SK-N-SH treated with all-trans-retinoic acid at 6 μM for 48 hours (cell line): ENCODE data around the gene ELOVL2.

Experiments
- ATAC-seq: fragments of 200-7000 bp; cut with Tn5 transposase; 3 replicates; pipeline ENCODE4 v1.9.1; 2020; ENCODE audit warnings: mild to moderate bottlenecking, moderate library complexity
- CREB5 ChIP-seq: fragments of 250-450 bp; sonication (Bioruptor Pico); IDR thresholded peaks from 2 replicates; pipeline ENCODE4 v1.5.1; 2020; ENCODE audit warnings: low read depth, mild to moderate bottlenecking, moderate library complexity
- CSDC2 ChIP-seq: fragments of 250-450 bp; sonication (Bioruptor Pico); IDR thresholded peaks from 2 replicates; pipeline ENCODE4 v1.5.0; 2020; ENCODE audit warnings: mild to moderate bottlenecking, moderate library complexity
- CSRNP3 ChIP-seq: fragments of 250-450 bp; sonication (Bioruptor Pico); IDR thresholded peaks from 2 replicates; pipeline ENCODE4 v1.5.1; 2021; ENCODE audit warnings: mild to moderate bottlenecking, moderate library complexity
- ESRRG ChIP-seq: fragments of 250-450 bp; sonication (Bioruptor Pico); IDR thresholded peaks from 2 replicates; pipeline ENCODE4 v1.6.1; 2021; ENCODE audit warnings: mild to moderate bottlenecking
- GLIS3 ChIP-seq: fragments of 250-450 bp; sonication (Bioruptor Pico); IDR thresholded peaks from 2 replicates; pipeline ENCODE4 v1.5.0; 2020; ENCODE audit warnings: mild to moderate bottlenecking, moderate library complexity
- OSR1 ChIP-seq: fragments of 250-450 bp; sonication (Bioruptor Pico); IDR thresholded peaks from 2 replicates; pipeline ENCODE4 v1.8.0; 2022; ENCODE audit warnings: moderate library complexity, mild to moderate bottlenecking, inconsistent platforms
- PATZ1 ChIP-seq: fragments of 250-450 bp; sonication (Bioruptor Pico); IDR thresholded peaks from 2 replicates; pipeline ENCODE4 v1.8.0; 2020; ENCODE audit warnings: mild to moderate bottlenecking, moderate library complexity, borderline replicate concordance
- POU6F1 ChIP-seq: fragments of 250-450 bp; sonication (Bioruptor Pico); IDR thresholded peaks from 2 replicates; pipeline ENCODE4 v1.8.0; 2021; ENCODE audit warnings: low read depth, mild to moderate bottlenecking, moderate library complexity, borderline replicate concordance
- PPARA ChIP-seq: fragments of 250-450 bp; sonication (Bioruptor Pico); IDR thresholded peaks from 2 replicates; pipeline ENCODE4 v1.5.0; 2020; ENCODE audit warnings: mild to moderate bottlenecking, borderline replicate concordance
- RARB ChIP-seq: fragments of 250-450 bp; sonication (Bioruptor Pico); IDR thresholded peaks from 2 replicates; pipeline ENCODE4 v1.8.0; 2021; ENCODE audit warnings: mild to moderate bottlenecking, moderate library complexity
- SNAI2 ChIP-seq: fragments of 250-450 bp; sonication (Bioruptor Pico); IDR thresholded peaks from 2 replicates; pipeline ENCODE4 v1.5.0; 2020; ENCODE audit warnings: mild to moderate bottlenecking, moderate library complexity
- TCF4 ChIP-seq: fragments of 250-450 bp; sonication (Bioruptor Pico); IDR thresholded peaks from 2 replicates; pipeline ENCODE4 v1.8.0; 2021; ENCODE audit warnings: mild to moderate bottlenecking, moderate library complexity, borderline replicate concordance
- TOX ChIP-seq: fragments of 250-450 bp; sonication (Bioruptor Pico); IDR thresholded peaks from 2 replicates; pipeline ENCODE4 v1.8.0; 2021; ENCODE audit warnings: mild to moderate bottlenecking, moderate library complexity, borderline replicate concordance
- TSHZ2 ChIP-seq: fragments of 250-450 bp; sonication (Bioruptor Pico); IDR thresholded peaks from 2 replicates; pipeline ENCODE4 v1.5.0; 2020; ENCODE audit warnings: mild to moderate bottlenecking, moderate library complexity
- ZC3H10 ChIP-seq: fragments of 250-450 bp; sonication (Bioruptor Pico); IDR thresholded peaks from 2 replicates; pipeline ENCODE4 v1.5.1; 2021; ENCODE audit warnings: mild to moderate bottlenecking, moderate library complexity
- ZFP3 ChIP-seq: fragments of 250-450 bp; sonication (Bioruptor Pico); IDR thresholded peaks from 2 replicates; pipeline ENCODE4 v1.5.0; 2020; ENCODE audit warnings: mild to moderate bottlenecking, moderate library complexity
- ZFP30 ChIP-seq: fragments of 450-650 bp; formaldehyde crosslinking; IDR thresholded peaks from 2 replicates; pipeline ENCODE4 v1.5.0; 2022; ENCODE audit warnings: mild to moderate bottlenecking, moderate library complexity
- ZNF565 ChIP-seq: fragments of 450-650 bp; formaldehyde crosslinking; conservative IDR thresholded peaks from 2 replicates; pipeline ENCODE4 v1.5.0; 2020; ENCODE audit warnings: low read depth, mild to moderate bottlenecking, moderate library complexity
- ZNF8 ChIP-seq: fragments of 450-650 bp; formaldehyde crosslinking; IDR thresholded peaks from 2 replicates; pipeline ENCODE4 v1.5.0; 2020; ENCODE audit warnings: mild to moderate bottlenecking, moderate library complexity

ELOVL2 gene

GRCh38 chr6:10957414-10957886, 86.7 kb downstream of the ELOVL2 start:
- ATAC-seq, result no peak
- no peak for TF ChIP-seq TCF4 (CRISPR knock-in tag)
- TF ChIP-seq OSR1, result no peak
- TF ChIP-seq RARB, result no peak
- TF ChIP-seq CSRNP3, result no peak
- no peak for TF ChIP-seq TOX
- no peak for TF ChIP-seq SNAI2
- no peak for TF ChIP-seq ZC3H10 (CRISPR knock-in tag)

GRCh38 chr6:10956776-10957175, 87.3 kb downstream of the ELOVL2 start:
- TF ChIP-seq CREB5 (CRISPR knock-in tag), result no peak
- no peak for TF ChIP-seq PATZ1 (CRISPR knock-in tag)
- no peak for TF ChIP-seq PPARA (CRISPR knock-in tag)
- TF ChIP-seq POU6F1 (CRISPR knock-in tag), result no peak
- TF ChIP-seq RARB, result no peak
- no peak for TF ChIP-seq ESRRG
- TF ChIP-seq CSDC2 (CRISPR knock-in tag), result no peak
- TF ChIP-seq ZFP30 (CRISPR knock-in tag), result no peak
- TF ChIP-seq TSHZ2, result no peak
- TF ChIP-seq ZNF565 (CRISPR knock-in tag), result no peak
- no peak for TF ChIP-seq ZC3H10 (CRISPR knock-in tag)
- TF ChIP-seq CSRNP3, result no peak
- TF ChIP-seq ZFP3 (CRISPR knock-in tag), result no peak
- no peak for TF ChIP-seq ZNF8
- TF ChIP-seq GLIS3 (CRISPR knock-in tag), result no peak
- TF ChIP-seq SNAI2, result no peak
- no peak for TF ChIP-seq OSR1

GRCh38 chr6:10954590-10955010, 89.5 kb downstream of the ELOVL2 start:
- ATAC-seq, result peak; percentile 88

More at GRCh38 chr6:10956776-10957175, 87.3 kb downstream of the ELOVL2 start:
- no peak for ATAC-seq

More at GRCh38 chr6:10954590-10955010, 89.5 kb downstream of the ELOVL2 start:
- no peak for TF ChIP-seq POU6F1 (CRISPR knock-in tag)
